IPS-18c (cell line): ENCODE measurements around the gene CROCC.
A peak's percentile ranks its signal among the peaks of the same experiment; 100 is the strongest.
"Not testable (repeated sequence)": the region's sequence is repeated elsewhere in the genome, so short reads cannot be mapped to it uniquely, and the experiment has no call there.

Experiments
- H3K4me3 ChIP-seq: 2 replicates; pipeline ENCODE4 v1.7.0; 2013; ENCODE audit warnings: low read depth, mild to moderate bottlenecking, low read length, moderate library complexity; ENCODE audit not compliant: insufficient read depth
- H3K9me3 ChIP-seq: one replicate; pipeline ENCODE4 v1.6.1; 2013; ENCODE audit warnings: mild to moderate bottlenecking, low read length, moderate library complexity; ENCODE audit not compliant: control insufficient read depth, insufficient read depth

The CROCC gene

GRCh38 chr1:16949026-16949425, 27.3 kb downstream of the CROCC start:
- H3K4me3 ChIP-seq, H3K9me3 ChIP-seq: not testable (repeated sequence)

DNA sequence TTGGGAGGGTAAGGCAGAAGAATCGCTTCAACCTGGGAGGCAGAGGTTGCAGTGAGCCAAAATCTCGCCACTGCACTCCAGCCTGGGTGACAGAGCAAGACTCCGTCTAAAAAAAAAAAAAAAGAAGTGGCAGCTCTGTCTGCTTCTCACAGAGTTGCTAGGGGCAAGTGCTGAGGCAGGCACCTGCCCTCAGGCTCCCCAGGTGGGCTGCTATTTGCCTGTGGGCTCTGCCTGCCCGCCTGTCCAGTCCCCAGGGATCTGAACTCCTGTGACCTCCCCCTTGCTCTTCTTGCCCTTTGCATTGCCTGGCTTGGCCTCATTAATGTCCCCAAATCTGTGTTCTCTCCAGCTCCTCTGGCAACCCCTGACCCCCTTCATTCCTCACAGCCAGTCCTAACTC, 30.6 kb downstream of the CROCC start:
- H3K9me3 ChIP-seq, H3K4me3 ChIP-seq: not testable (repeated sequence)

- Histone ChIP-seq H3K4me3 (no peak overlapping the region), H3K9me3 (no peaks in the 10 kb centered on the region)
These were observed 32.8 kb downstream of the CROCC start for GRCh38 chr1:16954579-16954978.

GRCh38 chr1:16955186-16955585, 33.5 kb downstream of the CROCC start:
- Histone ChIP-seq H3K4me3 (no peak overlapping the region), H3K9me3 (no peaks in the 10 kb centered on the region)

- no peaks in the 10 kb centered on the region for H3K9me3 ChIP-seq
- no peak overlapping the region for H3K4me3 ChIP-seq
These were observed 35.0 kb downstream of the CROCC start for GRCh38 chr1:16956775-16957174.

DNA sequence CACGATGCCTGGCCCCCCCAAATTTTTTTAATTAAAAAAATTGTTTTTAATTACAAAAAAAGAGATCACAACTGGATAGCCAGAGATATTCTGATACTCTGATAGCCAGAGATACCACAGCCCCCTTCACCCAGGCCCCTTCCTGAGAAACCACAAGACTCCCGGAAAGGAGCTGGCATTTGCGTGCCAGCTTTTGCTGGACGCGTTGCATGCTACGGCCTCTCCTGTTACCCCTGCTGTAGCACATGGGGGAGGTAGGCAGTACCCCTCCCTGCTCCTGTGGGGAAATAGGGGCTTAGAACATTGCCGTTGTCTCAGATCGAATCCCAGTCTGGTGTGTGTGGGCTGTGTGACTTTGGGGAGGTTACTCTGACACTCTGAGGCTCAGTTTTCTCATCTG, 36.0 kb downstream of the CROCC start:
- Histone ChIP-seq H3K9me3 (no peaks in the 10 kb centered on the region), H3K4me3 (no peak overlapping the region)

- Histone ChIP-seq H3K4me3 (no peak overlapping the region), H3K9me3 (no peaks in the 10 kb centered on the region)
These were observed 36.7 kb downstream of the CROCC start for GRCh38 chr1:16958475-16958874.

DNA sequence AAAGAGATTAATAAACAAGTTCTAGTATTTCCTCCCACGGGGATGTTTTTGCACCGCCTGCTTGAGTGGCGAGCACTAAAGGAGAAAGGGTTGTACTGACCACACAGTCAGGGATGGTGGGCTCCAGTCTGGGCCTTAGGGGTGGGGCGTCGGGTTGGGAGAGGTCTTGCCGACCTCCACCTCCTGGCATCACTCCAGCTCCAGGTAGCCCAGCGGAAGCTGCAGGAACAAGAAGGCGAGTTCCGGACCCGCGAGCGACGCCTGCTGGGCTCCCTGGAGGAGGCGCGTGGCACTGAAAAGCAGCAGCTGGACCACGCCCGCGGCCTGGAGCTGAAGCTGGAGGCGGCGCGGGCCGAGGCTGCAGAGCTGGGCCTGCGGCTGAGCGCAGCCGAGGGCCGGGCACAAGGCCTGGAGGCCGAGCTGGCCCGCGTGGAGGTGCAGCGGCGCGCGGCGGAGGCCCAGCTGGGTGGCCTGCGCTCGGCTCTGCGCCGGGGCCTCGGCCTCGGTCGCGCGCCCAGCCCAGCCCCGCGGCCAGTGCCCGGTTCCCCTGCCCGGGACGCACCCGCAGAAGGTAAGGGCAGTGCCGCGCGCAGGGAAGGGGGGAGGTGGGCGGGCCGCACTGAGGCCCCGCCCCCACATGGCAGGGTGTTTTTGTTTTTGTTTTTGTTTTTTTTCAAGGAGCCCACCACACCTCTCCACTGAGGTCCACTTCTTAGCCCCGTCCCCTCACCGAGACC, 39.0 kb downstream of the CROCC start:
- H3K4me3 ChIP-seq, result peak overlapping the region; percentile 40; the same call in 1 of the 2 replicates
- no peaks in the 10 kb centered on the region for H3K9me3 ChIP-seq

DNA sequence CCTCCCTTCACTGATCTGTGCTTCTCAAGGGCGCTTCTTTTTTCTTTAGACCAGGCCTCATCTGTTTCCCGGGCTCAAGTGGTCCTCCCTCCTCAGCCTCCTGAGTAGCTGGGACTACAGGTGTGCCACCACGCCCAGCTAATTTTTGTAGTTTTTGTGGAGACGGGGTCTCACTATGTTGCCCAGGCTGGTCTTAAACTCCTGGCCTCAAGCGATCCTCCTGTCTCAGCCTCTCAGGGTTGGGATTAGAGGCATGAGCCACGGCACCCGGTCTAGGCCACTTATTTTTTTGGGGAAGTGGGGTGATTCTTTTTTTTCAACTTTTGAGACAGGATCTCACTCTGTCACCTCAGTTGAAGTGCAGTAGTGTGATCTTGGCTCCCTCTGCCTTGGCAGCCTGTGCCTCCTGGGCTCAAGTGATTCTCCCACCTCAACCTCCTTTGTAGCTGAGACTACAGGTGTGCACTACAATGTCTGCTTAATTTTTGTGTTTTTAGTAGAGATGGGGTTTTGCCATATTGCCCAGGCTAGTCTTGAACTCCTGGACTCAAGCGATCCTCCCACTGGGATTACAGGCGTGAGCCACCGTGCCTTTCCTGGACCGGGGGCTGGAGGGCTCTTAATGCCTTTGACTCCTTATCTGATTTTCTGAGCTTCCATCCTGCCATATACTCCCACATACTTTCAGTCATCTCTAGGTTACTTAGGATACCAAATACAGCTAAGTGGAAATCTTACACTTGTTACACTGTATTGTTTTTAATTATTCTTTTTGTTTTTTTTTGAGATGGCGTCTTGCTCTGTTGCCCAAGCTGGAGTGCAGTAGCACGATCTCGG, 39.8 kb downstream of the CROCC start:
- H3K4me3 ChIP-seq, result no peak overlapping the region
- no peaks in the 10 kb centered on the region for H3K9me3 ChIP-seq

DNA sequence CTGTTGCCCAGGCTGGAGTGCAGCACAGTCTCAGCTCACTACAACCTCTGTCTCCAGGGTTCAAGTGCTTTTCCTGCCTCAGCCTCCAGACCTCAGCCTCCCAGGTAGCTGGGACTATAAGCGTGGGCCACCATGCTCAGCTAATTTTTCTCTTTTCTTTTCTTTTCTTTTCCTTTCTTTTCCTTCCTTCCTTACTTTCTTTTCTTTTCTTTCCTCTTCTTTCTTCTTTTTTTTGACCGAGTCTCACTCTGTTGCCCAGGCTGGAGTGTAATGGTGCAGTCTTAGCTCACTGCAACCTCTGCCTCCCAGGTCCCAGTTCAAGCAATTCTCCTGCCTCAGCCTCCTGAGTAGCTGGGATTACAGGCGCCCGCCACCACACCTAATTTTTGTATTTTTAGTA, 42.4 kb downstream of the CROCC start:
- H3K4me3 ChIP-seq, H3K9me3 ChIP-seq: not testable (repeated sequence)

GRCh38 chr1:16965486-16966067, 43.8 kb downstream of the CROCC start:
- H3K9me3 ChIP-seq, result no peaks in the 10 kb centered on the region

GRCh38 chr1:16966282-16966681, 44.6 kb downstream of the CROCC start:
- H3K9me3 ChIP-seq, result no peaks in the 10 kb centered on the region

More at GRCh38 chr1:16965486-16966067, 43.8 kb downstream of the CROCC start:
- no peak overlapping the region for H3K4me3 ChIP-seq

GRCh38 chr1:16967095-16967575, 45.4 kb downstream of the CROCC start:
- Histone ChIP-seq H3K4me3 (no peak overlapping the region), H3K9me3 (no peaks in the 10 kb centered on the region)

More at GRCh38 chr1:16966282-16966681, 44.6 kb downstream of the CROCC start:
- H3K4me3 ChIP-seq, result no peak overlapping the region

GRCh38 chr1:16967962-16968361, 46.2 kb downstream of the CROCC start:
- H3K9me3 ChIP-seq, result no peaks in the 10 kb centered on the region
- no peak overlapping the region for H3K4me3 ChIP-seq

DNA sequence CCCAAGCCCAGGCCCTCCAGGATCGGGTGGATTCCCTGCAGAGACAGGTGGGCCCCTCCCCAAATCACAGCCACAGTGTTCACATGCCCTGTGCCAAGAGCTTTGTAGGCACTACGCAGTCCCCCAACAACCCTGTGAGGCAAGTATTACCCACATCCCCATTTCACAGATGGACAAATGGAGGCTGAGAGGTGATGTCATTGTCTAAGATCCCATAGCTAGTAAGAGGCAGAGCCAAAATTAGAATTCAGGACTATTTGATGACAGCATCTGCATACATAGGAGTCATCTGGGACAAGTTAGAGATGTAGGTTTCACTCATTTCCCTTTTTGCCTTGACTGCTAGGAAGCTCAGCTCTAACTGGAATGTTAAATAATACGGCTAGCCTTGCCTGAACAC, 46.6 kb downstream of the CROCC start:
- H3K9me3 ChIP-seq, result no peaks in the 10 kb centered on the region
- H3K4me3 ChIP-seq, result no peak overlapping the region

DNA sequence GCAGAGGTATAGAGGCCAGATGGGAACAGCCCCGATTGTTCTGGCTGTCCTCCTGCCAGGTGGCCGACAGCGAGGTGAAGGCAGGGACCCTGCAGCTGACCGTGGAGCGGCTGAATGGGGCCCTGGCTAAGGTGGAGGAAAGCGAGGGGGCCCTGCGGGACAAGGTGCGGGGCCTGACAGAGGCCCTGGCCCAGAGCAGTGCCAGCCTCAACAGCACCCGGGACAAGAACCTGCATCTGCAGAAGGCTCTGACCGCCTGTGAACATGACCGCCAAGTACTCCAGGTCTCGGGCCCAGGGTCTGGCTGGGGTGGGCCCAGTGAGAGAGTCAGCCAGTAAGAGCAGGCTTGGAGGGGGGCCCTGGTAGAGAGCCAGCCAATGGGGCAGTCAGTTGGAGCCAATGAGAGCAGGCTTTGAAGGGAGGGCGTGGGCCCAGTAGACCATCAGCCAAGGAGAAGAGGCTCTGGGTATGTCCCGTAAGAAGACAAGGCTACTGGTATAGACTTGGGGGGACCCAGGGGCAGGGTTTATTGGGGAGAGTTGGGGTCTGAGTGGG, 47.4 kb downstream of the CROCC start:
- Histone ChIP-seq H3K9me3 (no peaks in the 10 kb centered on the region), H3K4me3 (no peak overlapping the region)

DNA sequence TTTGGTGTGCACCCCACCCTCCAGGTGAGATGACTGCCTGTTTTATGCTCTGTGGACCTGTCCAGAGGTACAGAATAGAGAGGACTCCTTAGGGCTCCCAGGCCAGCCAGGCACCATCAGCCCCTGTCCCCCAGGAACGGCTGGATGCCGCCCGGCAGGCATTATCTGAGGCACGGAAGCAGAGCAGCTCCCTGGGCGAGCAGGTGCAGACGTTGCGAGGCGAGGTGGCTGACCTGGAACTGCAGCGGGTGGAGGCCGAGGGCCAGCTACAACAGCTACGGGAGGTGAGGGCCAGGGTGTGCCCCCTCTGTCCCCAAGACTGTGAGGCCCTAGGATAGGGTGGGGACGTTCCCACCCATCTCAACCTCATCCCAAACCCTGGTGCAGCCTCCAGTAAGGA, 47.9 kb downstream of the CROCC start:
- Histone ChIP-seq H3K9me3 (no peaks in the 10 kb centered on the region), H3K4me3 (no peak overlapping the region)
